Motor neuron (in vitro differentiated cells): ENCODE data around the gene FIGN. TPM values are rescaled to one million over a fixed set of nuclear protein-coding genes. Genes with fewer than 3 reads are reported as not detected.

Experiments
- ATAC-seq, 8 experiments: fragments of 200-7000 bp; cut with Tn5 transposase; replicated peaks in 6 of 8; 2 replicates each; pipeline ENCODE4 v1.8.0; 2021; ENCODE audit warnings: mild to moderate bottlenecking in 8 of 8, moderate library complexity in 8 of 8
- H3K27ac ChIP-seq, 2 donors: fragments of 250-450 bp; sonication (Bioruptor Pico); 2 replicates each; pipeline ENCODE4 v1.9.0; 2021; ENCODE audit warnings: antibody characterized with exemption in 2 of 2, mild to moderate bottlenecking in 2 of 2, moderate library complexity in 1 of 2
- H3K4me1 ChIP-seq, 2 donors: fragments of 250-450 bp; sonication (Bioruptor Pico); replicated peaks in 1 of 2; 2 replicates each; pipeline ENCODE4 v1.6.1; 2021; ENCODE audit warnings: antibody characterized with exemption in 2 of 2, mild to moderate bottlenecking in 2 of 2, moderate library complexity in 1 of 2
- H3K4me3 ChIP-seq, 5 donors: fragments of 250-450 bp; sonication (Bioruptor Pico); 2 replicates each; pipeline ENCODE4 v1.9.0; 2021; ENCODE audit warnings: antibody characterized with exemption in 5 of 5, mild to moderate bottlenecking in 5 of 5, moderate library complexity in 4 of 5
- WGBS, 10 experiments: fragments of 450-650 bp; shearing (Covaris generic); methylation state at CpG; one replicate each; pipeline ENCODE4 v1.0.0; 2022; 5-methylcytosine and 5-hydroxymethylcytosine counted together
- in situ Hi-C, 9 experiments: fragments of 400-800 bp; cut with MboI; loops; one replicate each; pipeline ENCODE4 v1.15.0; 2021; ENCODE audit warnings: low sequenced_read_pairs in 9 of 9, low pct_unique_long_range_greater_than_20kb in 2 of 9; ENCODE audit not compliant: unreplicated experiment in 9 of 9
- total RNA-seq, 8 experiments: library from RNA; unstranded; fragments of 300-600 nt; gene quantifications; 2 replicates each; pipeline versions ENCODE4 v1.2.3 to v1.2.4, GENCODE V29; 2022

Gene FIGN
- total RNA-seq, 8 experiments from 2014 or later = 2.3 to 14.8 (median 8.6) TPM

DNA sequence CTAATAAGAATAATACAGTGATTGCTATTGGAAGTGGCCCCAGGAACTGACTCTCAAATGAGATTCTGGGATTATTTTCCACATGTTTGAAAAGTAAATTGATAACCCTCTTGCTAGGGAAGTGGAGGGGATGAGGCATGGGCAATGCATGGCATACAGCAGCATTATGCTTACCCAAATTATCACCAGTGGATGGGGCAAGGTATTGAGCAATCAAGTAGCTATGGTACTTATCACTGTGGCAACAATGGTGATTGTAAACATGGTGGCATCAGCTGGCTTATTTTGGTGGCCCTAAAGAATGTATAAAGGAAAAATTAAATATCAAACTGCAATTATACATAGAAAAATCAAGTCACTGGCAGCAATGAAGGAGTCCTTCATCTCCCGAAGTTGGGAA is 155.1 kb downstream of the FIGN start:
- H3K27ac ChIP-seq = no peak overlapping the region
- 57 to 100% (median 100%) methylated on average over 1 of the region's 1 CpG for WGBS, 10 experiments
- H3K4me3 ChIP-seq = no peak overlapping the region
- no peak for ATAC-seq
- in situ Hi-C loops = no loop called here
- H3K4me1 ChIP-seq = no peaks in the 10 kb centered on the region

DNA sequence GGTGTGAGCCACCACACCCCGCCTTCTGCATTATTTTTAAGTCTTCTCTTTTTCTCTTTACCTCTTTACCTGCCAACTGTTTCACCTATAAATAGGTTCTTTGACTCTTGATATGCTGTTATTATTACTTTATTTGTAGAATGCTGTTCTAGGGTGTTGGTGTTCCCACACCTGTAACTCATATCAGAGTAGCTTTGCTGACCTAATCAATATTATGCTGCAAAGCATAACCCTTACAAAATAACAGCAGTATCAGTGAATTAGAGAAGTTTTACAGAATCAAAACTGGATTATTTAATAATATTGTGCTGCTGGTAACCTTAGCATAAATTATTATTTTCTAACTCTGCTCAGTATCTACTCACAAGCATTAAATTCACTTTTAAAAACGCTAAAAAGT is 161.5 kb downstream of the FIGN start:
- ATAC-seq = no peak
- 56 to 100% (median 83%) methylated on average over 1 to 2 of the region's 2 CpGs; no CpG with 5 or more reads in 3 of the 10 experiments for WGBS, 10 experiments
- in situ Hi-C loops = no loop called here
- Histone ChIP-seq H3K27ac (no peak overlapping the region), H3K4me1 (no peaks in the 10 kb centered on the region), H3K4me3 (no peak overlapping the region)

DNA sequence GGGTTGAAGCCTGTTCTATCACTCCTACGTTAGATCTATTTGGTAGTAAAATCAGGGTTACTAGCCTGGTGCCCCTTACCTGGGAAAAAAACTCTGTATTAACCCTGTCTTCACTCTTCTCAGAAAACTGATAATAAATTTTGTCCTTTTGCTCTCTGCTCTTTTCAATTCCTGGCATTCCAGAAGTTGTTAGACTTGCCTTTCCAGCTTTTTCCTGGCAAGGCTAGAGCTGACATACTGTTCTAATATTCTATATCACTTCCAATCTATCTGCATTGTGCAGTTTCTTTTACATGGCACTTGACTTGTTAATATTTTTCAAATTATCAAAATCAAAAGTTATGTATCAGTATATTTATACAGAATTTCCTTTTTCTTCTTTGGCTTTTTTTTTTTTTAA is 162.2 kb downstream of the FIGN start:
- Histone ChIP-seq H3K27ac (no peak overlapping the region), H3K4me1 (no peaks in the 10 kb centered on the region), H3K4me3 (no peak overlapping the region)
- 14 to 89% (median 82%) methylated on average over 1 of the region's 1 CpG; no CpG with 5 or more reads in 3 of the 10 experiments for WGBS, 10 experiments
- in situ Hi-C loops = no loop called here
- ATAC-seq = no peak

DNA sequence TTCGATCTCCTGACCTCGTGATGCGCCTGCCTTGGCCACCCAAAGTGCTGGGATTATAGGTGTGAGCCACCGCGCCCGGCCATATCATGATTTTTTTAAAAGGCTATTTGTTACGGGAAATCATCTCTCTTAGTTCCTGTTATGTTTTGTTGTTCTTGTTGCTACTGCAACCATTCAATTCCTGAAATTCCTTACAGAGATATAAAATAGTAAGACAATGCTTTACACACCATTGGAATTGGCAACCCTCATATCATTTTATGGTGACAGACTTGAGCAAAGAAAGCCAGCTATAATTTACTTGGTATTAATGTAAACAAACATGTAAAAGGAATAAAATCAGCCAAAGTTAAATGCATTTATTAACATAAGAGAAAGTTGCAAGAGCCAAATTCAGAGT is 163.0 kb downstream of the FIGN start:
- in situ Hi-C loops = no loop called here
- ATAC-seq = peak in 1 of 8 experiments; percentile 64
- no peak overlapping the region for H3K27ac ChIP-seq
- no peak overlapping the region for H3K4me3 ChIP-seq
- H3K4me1 ChIP-seq = no peaks in the 10 kb centered on the region
- WGBS, 10 experiments = 22 to 100% (median 90%) methylated on average over 1 to 7 of the region's 7 CpGs; no CpG with 5 or more reads in 4 of the 10 experiments

DNA sequence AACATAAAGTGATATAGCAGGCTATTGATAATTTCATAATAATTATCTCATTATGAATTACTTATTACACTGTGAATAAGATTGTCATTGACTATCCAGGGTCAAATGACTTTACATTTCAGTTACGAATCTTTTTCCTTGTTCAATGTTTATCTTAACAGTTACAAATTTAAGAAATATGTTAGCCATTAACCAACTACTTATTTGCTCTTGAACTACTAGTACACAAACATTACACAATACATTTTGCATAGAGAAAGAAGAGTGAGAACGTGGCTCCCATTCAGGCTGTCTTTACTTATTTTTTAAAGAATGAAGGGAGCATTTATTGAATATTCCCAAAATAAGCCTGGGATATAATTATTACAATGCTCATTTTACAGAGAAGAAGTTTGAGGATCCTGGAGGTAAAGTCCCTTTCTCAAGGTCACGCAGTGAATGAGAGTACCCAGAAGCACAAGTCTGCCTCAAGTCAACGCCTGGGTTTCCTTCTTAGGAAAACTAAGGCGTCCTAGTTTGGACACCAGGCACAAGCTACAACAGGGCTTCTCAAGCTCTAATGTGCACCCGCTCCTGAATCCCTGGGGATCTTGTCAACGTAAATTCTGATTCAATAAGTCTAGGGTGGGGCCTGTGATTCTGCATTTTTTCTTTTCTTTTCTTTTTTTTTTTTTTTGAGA is 164.2 kb downstream of the FIGN start:
- Histone ChIP-seq H3K27ac (no peak overlapping the region), H3K4me1 (no peaks in the 10 kb centered on the region), H3K4me3 (no peak overlapping the region)
- 73 to 94% (median 86%) methylated on average over 1 to 7 of the region's 7 CpGs; no CpG with 5 or more reads in 1 of the 10 experiments for WGBS, 10 experiments
- in situ Hi-C loops = no loop called here
- no peak for ATAC-seq

DNA sequence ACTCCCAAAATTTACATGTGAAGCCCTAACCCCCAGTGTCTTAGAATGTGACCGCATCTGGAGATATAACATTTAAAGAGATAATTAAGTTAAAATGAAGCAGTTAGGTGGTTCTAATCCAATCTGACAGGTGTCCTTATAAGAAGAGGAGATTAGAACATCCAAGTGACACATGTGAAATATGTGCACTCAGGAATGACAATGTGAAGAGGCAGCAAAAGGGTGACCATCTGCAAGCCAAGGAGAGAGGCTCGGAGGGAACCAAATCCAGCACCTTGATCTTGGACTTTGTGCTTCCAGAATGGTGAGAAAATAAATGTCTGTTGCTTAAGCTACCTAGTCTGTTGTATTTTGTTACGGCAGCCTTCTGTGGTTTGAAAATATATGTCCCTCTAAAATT is 165.4 kb downstream of the FIGN start:
- no peaks in the 10 kb centered on the region for H3K4me1 ChIP-seq
- no peak overlapping the region for H3K27ac ChIP-seq
- H3K4me3 ChIP-seq = no peak overlapping the region
- WGBS, 10 experiments = 83 to 100% (median 100%) methylated on average over 1 to 3 of the region's 3 CpGs; no CpG with 5 or more reads in 1 of the 10 experiments
- in situ Hi-C loops = no loop called here
- no peak for ATAC-seq

DNA sequence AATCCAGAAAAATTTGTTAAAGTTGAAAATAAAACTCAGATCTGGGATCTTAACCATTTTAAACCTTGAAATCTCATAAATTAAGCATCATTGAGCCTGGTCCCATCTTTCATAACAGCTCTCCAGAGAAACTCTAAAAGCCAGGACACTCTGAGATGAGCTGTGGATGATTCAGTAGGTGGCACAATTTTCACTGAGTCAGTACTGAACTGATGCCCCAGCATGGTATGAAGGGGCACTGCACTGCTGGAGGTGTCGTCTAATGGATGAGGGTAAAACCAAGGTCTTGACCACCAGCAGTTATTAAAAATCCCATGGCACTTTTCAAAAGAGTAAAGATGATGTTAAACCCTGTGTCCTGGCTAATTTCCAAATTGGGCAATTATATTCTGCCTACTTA is 170.6 kb downstream of the FIGN start:
- WGBS, 10 experiments = 71 to 100% (median 100%) methylated on average over 1 of the region's 1 CpG; no CpG with 5 or more reads in 5 of the 10 experiments
- ATAC-seq = no peak
- Histone ChIP-seq H3K4me1 (no peaks in the 10 kb centered on the region), H3K27ac (no peak overlapping the region), H3K4me3 (no peak overlapping the region)
- in situ Hi-C loops = no loop called here

DNA sequence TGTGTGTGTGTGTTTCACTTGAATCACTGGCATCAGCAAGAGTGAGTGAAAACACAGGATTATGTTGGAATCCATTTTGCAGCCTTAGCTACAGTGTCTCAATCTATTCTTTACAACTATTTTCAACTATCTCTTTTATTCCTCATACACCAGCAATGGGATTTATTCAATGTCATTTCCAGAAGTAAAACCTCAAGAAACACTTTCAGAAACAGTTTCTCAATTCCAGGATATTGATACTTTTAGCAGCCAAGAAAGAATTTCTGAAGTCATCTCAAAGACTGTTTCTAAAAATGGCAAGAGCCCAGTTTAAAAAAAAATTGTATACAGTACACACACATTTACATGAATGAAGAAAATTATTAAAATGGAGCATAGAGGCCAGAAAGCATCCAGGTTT is 171.6 kb downstream of the FIGN start:
- no peak for ATAC-seq
- H3K27ac ChIP-seq = no peak overlapping the region
- no peak overlapping the region for H3K4me3 ChIP-seq
- in situ Hi-C loops = no loop called here
- no peaks in the 10 kb centered on the region for H3K4me1 ChIP-seq

DNA sequence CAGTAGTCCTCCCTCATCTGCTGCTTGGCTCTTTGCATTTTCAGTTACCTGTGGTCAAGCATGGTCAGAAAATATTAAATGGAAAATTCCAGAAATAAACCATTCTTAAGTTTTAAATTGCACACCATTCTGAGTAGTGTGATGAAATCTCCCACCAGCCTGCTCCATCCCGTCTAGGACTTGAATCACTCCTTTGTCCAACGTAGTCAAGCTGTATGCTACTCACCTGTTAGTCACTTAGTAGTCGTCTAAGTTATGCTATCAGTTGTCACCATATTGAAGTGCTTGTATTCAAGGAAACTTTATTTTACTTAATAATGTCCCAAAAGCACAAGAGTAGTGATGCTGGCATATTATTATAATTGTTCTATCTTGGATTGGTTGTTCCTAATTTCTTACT is 172.5 kb downstream of the FIGN start:
- WGBS, 10 experiments = 24 to 100% (median 85%) methylated on average over 1 to 3 of the region's 3 CpGs
- in situ Hi-C loops = no loop called here
- no peak overlapping the region for H3K27ac ChIP-seq
- no peaks in the 10 kb centered on the region for H3K4me1 ChIP-seq
- ATAC-seq = no peak
- no peak overlapping the region for H3K4me3 ChIP-seq

DNA sequence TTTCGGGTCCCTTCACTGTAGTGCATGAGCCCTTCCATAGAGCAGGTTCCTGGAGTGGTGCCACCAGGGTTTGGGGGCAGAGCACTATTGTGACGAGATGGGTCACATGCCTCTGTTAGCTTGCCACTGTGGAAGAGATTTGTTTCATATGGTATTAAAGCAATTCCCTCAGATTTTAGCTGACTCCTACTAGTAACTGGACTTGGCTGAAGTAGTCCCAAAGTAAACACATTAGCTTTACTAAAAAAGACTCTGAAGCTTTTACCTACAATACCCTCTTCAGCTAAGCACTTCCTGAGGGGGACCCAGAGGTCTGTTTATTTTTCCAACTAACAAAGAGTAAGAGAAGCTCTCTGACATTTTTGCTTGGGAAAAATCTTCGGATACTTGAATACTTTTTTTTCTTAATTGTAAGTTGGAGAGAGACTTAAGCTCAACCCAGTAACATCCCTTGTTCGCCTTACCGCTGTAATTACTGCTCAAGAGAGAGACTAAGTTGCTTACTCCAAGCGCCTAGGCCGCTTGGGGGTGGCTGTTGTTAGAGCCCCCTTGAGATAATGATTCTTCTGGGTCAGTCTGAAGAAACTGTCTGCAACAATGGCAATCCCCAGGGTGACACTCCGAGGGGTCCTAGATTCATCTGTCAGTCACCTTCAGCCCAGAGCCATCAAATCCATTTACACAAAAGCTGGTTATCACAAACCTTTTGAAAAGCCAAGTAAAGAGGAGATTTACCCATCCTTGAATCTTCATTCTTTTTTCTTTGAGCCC is 177.4 kb downstream of the FIGN start:
- 31 to 98% (median 84%) methylated on average over 2 to 7 of the region's 8 CpGs for WGBS, 10 experiments
- in situ Hi-C loops = no loop called here
- no peaks in the 10 kb centered on the region for H3K4me1 ChIP-seq
- no peak overlapping the region for H3K27ac ChIP-seq
- no peak overlapping the region for H3K4me3 ChIP-seq
- ATAC-seq = no peak

DNA sequence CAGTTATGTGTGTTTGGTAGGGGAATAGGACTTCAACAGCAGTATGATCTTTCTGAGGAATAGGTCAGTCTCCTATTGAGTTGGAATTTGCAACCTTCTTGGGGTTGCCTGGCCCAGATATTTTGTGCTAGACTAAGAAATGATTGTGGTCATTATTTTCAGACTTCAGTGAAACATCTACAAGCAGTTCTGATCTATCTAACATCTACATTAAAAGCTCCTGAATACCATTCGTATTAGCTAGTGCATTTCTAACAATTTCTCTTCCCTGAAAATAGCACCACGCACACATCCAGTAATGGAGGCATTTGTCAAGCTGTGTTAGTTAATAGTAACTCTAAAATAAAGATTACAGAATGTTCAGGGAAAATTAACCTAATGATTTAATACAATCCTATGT is 179.3 kb downstream of the FIGN start:
- Histone ChIP-seq H3K4me1 (no peaks in the 10 kb centered on the region), H3K27ac (no peak overlapping the region), H3K4me3 (no peak overlapping the region)
- WGBS, 10 experiments = 38 to 100% (median 88%) methylated on average over 1 to 2 of the region's 2 CpGs; no CpG with 5 or more reads in 3 of the 10 experiments
- ATAC-seq = no peak
- in situ Hi-C loops = no loop called here

DNA sequence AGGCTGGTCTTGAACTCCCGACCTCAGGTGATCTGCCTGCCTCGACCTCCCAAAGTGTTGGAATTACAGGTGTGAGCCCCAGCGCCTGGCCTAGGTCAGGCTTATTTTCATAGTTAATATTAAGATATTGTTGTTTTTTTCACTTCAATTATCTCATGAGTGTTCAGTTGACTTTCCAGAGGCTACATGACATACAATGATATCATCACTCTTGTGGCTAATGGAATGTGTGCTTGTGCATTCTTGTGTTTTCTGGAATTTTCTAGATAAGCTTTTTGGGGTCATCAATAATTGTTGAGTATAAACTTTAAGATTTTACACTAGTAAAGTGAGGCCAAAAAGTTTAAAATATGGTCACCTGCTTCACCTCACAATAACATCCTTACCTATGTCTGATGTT is 180.9 kb downstream of the FIGN start:
- H3K27ac ChIP-seq = no peak overlapping the region
- ATAC-seq = no peak
- in situ Hi-C loops = no loop called here
- no peaks in the 10 kb centered on the region for H3K4me1 ChIP-seq
- 80 to 100% (median 88%) methylated on average over 1 to 3 of the region's 3 CpGs; no CpG with 5 or more reads in 2 of the 10 experiments for WGBS, 10 experiments
- no peak overlapping the region for H3K4me3 ChIP-seq

DNA sequence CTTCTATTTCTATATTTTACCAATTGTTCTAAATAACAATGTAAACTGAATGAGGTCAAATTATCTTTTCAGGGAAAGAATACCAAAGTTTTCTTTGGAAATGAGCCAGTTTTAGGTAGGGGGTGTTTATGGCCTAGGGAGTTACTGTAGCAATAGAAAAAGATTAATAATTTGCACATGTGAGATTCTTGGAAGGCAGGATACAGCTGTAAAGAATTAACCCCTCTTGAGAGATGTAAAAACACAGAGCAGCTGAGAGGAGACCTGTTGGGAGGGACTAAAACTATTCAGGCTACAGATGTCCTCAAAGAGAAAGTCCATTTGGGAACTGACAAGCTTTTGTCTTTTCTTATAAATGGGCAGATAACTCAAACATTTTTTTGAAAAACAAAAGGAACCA is 182.2 kb downstream of the FIGN start:
- in situ Hi-C loops = no loop called here

DNA sequence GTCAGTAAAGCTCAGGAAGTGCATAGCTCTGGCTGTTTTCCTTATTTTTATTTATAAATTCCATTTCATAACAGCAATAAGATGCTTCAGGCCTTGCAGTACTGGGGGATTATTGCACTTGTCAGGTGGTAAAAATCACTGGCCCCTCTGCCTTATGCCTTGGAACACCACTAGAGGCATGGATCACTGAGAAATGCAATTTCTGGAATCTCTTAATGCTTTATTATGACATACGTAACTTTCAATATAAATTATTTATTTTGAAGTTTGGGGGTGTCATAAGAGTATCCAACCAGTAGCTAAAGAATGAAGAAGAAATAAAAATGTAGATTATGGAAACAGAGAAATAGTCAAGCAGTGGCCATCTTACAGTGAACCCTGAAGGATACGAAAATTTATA is 183.1 kb downstream of the FIGN start:
- H3K4me3 ChIP-seq = no peak overlapping the region
- ATAC-seq = no peak
- WGBS, 10 experiments = 83 to 100% (median 94%) methylated on average over 1 to 2 of the region's 2 CpGs; no CpG with 5 or more reads in 3 of the 10 experiments
- H3K4me1 ChIP-seq = no peaks in the 10 kb centered on the region
- in situ Hi-C loops = no loop called here
- no peak overlapping the region for H3K27ac ChIP-seq

More for the DNA sequence above, 182.2 kb downstream of the FIGN start:
- ATAC-seq = peak in 3 of 8 experiments; percentile 46 to 94 (median 50)
- no peak overlapping the region for H3K4me3 ChIP-seq
- H3K27ac ChIP-seq = no peak overlapping the region
- no peaks in the 10 kb centered on the region for H3K4me1 ChIP-seq
